GM20000 (cell line): ENCODE results near the gene ABHD14A.

Experiments
- DNase-seq: peaks from one replicate; pipeline ENCODE4 v3.0.0; 2012; ENCODE audit warnings: low spot score
- TF ChIP-seq, protein P1 (sequence below): IDR thresholded peaks from 2 replicates; pipeline ENCODE4 v1.5.1; 2012; ENCODE audit warnings: mild to moderate bottlenecking, control low read depth; ENCODE audit errors: extremely low read depth, missing control alignments

Gene ABHD14A

DNA sequence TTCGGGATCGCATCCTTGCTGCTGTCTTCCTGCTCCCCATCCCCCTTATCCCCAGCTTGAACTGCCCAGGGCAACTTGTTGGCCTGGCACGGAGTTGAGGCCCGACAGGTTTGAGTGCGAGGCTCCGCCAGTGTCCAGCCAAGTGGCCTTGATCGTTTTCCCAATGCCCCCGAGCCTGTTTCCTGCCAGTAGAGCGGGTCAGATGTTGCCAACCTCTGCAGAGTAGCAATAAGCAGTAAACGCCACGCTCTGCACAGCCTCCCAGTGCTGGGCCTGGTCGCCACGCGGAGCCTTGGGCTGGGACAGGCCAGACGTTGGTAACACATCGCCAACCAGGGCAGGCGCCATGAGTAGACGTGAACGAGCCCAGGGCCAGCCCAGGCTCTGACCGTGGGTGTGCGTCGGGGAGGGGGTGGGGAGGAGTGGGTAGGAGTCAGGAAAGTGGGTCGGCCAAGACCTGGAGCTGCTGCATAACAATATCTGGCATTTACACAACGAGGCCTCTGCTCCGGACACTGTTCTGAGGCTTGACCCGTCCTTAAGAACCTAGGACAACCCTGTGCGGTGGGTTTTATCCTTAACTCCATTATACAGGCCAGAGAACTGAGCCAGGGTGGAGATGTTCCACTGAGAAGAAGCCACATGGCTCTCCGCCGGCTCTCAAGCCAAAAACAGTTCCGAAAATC, 444 bp upstream of the ABHD14A start:
- TF ChIP-seq, protein P1, sequence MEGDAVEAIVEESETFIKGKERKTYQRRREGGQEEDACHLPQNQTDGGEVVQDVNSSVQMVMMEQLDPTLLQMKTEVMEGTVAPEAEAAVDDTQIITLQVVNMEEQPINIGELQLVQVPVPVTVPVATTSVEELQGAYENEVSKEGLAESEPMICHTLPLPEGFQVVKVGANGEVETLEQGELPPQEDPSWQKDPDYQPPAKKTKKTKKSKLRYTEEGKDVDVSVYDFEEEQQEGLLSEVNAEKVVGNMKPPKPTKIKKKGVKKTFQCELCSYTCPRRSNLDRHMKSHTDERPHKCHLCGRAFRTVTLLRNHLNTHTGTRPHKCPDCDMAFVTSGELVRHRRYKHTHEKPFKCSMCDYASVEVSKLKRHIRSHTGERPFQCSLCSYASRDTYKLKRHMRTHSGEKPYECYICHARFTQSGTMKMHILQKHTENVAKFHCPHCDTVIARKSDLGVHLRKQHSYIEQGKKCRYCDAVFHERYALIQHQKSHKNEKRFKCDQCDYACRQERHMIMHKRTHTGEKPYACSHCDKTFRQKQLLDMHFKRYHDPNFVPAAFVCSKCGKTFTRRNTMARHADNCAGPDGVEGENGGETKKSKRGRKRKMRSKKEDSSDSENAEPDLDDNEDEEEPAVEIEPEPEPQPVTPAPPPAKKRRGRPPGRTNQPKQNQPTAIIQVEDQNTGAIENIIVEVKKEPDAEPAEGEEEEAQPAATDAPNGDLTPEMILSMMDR, result no peak
- DNase-seq, result no peak

DNA sequence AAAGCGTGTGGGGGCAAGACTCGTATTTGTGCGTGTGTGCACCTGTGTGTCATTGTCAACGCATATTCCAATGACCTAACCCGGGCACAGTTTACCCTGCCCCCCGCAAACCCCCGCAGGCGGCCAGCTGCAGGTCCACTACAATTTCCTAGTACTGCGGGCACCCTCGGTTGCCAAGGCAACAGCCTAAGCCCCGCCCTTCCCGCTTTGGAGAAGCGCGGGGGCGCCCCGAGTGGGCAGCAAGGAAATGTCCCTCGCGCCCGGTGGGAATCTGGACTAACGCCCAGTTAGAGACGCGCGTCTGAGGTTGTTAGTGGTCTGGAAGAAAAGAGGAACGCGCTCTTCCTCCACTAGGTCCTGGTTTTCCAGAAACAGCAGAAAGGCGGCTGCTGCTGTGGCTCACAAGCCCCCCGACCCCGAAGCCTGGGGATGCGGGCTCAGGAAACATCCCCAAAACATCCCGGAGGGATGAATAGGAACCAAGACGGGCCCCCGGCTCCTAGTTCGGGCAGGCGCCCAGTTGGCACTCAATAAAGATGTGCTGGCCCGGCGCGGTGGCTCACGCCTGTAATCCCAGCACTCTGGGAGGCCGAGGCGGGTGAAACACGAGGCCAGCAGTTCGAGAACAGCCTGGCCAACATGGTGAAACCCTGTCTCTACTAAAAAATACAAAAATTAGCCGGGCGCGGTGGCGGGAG, 1.1 kb downstream of the ABHD14A start:
- TF ChIP-seq, protein P1, result no peak
- DNase-seq, result no peak

DNA sequence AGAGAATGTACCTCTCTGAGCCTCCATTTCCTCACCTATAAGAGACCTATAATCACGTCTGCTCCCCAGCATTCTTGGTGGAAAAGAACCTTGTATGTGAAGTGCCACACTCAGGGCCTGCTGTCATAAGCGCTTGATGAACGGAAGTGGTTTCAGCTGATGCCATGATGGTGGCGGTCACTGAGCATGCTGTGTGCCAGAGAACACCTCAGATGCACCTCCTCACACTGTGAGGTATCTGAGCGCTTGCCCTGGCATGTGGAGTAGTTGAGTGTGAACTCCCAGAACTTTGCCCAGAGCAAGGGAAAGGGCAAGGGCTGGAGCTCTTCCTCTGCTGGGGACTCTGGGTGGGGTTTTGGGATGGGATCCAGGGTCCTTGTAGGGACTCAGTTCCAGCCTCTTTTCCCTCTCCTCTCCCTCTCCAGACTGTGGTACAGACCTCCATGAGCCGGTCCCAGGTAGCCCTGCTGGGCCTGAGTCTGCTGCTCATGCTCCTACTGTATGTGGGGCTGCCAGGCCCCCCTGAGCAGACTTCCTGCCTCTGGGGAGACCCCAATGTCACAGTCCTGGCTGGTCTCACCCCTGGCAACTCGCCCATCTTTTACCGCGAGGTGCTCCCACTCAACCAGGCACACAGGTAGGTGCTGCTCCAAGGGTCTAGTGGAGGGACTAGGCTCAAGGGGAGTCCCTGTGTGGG, 2.7 kb downstream of the ABHD14A start:
- TF ChIP-seq, protein P1, result no peak
- no peak for DNase-seq

DNA sequence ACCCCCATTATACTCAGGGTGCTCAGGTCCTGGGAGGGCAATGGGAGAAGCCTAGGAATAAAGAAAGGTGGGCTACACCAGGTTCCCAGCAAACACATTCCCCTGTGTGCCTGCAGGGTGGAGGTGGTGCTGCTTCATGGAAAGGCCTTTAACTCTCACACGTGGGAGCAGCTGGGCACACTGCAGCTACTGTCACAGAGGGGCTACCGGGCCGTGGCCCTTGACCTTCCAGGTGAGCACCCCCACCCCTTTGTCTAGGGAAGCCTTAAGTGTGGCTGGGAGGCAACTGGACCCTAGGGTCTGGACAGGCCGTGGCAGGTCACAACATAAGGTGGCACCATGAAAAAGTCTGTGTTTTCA, 3.3 kb downstream of the ABHD14A start:
- TF ChIP-seq, protein P1, result no peak
- no peak for DNase-seq

DNA sequence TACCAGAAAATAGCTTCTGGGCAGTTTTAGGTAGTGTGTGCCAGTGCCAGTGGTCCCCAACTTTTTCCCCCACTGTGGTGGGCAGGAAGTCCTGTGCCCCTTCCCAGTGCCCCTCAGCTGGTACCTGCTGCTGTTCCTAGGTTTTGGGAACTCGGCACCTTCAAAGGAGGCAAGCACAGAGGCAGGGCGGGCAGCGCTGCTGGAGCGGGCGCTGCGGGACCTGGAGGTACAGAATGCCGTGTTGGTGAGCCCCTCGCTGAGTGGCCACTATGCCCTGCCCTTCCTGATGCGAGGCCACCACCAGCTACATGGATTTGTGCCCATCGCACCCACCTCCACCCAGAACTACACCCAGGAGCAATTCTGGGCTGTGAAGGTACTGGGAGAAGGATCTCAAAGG, 5.4 kb downstream of the ABHD14A start:
- TF ChIP-seq, protein P1, result no peak
- no peak for DNase-seq

DNA sequence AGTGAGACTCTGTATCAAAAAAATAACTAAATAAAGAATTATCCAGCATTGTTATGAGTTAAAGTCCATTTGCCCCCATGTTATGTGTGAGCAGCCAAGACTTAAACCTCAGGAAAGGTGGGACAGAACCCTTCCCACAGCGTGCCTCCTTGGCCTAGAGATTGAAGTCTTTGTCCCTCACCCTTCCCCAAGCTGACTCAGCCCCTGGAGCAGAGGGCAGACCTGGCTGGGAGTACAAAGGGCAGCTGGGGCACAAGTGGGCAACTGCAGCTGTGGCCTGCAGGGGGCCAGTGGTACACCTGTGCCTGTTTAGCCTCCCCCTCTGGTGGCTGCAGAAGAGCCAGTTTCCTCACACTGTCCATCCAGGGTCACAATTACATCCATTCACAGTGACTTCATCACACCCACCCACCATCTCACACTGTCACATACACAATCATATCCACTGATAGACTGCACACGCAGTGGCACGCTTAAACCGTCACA, 7.5 kb downstream of the ABHD14A start:
- DNase-seq, result peak; percentile 84
- TF ChIP-seq, protein P1, result peak; percentile 55
